Brain pericyte (primary cell): Measurements from ENCODE around the gene ADCY10.
"Not testable (repeated sequence)": the region's sequence is repeated elsewhere in the genome, so short reads cannot be mapped to it uniquely, and the experiment has no call there.

Source experiments
- DNase-seq: peaks from one replicate; pipeline ENCODE4 v3.0.0-alpha.2; 2012; ENCODE audit warnings: low read depth, low spot score

The ADCY10 gene

GRCh38 chr1:167881786-167882185 is 32.1 kb downstream of the ADCY10 start:
- DNase-seq: no peak

DNA sequence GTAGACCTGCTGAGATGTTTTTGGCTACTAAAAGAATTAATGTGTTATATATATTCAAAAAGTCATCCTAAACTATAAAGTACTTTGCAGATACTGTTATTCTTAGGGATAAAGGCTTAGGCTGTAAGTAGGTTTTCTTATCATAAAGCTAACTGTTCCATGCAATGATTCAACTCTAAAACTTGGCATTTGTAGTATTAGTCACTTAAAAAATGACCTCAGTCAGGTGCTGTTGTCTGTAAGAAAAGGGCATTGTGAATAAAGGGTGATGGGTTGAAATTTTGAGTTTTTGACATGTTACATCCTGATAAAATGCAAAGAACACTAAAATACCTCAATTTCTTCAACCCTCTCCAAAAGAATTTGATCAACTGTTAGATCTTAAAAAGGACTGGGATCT is 32.9 kb downstream of the ADCY10 start:
- no peak for DNase-seq

- no peak for DNase-seq
Observed at GRCh38 chr1:167880580-167881021, 33.3 kb downstream of the ADCY10 start.

GRCh38 chr1:167879508-167879907 is 34.4 kb downstream of the ADCY10 start:
- no peak for DNase-seq

- DNase-seq: no peak
Observed at GRCh38 chr1:167878372-167879160, 35.4 kb downstream of the ADCY10 start.

DNA sequence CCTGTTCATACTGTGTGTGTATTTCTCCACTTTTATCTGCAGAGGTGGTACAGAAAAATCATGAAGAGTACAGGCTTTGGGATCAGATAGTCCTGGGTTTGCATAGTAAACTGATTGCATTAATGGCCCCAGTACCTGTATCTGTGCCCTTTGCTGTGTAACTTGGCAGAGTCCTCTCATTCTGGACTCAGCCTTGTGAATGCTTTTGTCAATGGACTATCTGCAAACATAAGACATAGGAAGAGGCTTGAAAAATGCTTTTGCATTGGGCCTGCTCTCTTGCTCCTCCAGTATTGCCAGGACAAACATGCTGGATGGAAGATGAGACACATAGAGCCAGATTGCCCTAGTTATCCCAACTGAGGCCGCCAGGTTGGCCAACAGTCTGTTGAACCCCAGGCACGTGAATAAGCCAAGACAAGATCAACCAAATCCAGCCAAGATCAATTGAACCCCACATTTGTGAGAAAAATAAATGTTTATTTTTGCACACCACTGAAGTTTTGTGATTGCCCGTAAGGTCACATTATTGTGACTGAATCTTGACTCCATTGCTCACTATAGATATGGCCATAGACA is 37.2 kb downstream of the ADCY10 start:
- no peak for DNase-seq

GRCh38 chr1:167871331-167871730 is 42.6 kb downstream of the ADCY10 start:
- DNase-seq: no peak

GRCh38 chr1:167869157-167870001 is 44.6 kb downstream of the ADCY10 start:
- not testable (repeated sequence) for DNase-seq

DNA sequence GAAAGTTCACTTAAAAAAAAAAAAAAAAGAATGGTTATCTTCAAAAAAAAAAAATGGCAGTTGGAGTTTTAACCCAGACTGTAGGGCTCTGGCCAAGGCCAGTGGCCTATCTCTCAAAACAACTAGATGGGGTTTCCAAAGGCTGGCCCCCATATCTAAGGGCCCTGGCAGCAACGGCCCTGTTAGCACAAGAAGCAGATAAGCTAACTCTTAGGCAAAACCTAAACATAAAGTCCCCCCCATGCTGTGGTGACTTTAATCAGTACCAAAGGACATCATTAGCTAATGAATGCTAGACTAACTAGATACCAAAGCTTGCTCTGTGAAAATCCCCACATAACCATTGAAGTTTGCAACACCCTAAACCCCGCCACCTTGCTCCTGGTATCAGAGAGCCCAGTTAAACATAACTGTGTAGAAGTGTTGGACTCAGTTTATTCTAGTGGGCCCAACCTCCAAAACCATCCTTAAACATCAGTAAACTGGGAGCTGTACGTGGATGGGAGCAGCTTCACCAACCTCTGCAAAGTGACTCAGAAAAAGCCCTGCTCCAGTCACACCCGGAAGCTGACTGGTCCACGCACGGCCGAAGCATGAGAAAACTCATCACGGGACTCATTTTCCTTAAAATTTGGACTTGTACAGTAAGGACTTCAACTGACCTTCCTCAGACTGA is 47.1 kb downstream of the ADCY10 start:
- not testable (repeated sequence) for DNase-seq

DNA sequence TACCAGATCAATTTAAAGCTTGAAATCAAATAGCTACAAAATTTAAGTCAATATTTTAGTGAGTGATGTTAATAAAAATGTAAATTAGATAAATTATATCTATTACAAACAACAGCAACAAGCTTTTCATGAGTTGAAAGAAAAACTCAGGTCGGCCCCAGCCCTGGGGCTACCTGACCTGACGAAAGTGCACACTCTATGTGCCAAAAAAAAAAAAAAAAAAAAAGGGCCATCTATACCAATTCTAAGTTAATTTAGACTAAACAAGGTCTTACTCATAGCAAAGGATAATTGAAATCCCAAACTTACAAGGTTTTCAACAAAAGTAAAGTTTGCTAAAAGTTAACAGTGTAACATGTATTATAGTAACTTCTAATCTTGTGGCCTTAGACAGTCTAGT is 47.6 kb downstream of the ADCY10 start:
- not testable (repeated sequence) for DNase-seq

DNA sequence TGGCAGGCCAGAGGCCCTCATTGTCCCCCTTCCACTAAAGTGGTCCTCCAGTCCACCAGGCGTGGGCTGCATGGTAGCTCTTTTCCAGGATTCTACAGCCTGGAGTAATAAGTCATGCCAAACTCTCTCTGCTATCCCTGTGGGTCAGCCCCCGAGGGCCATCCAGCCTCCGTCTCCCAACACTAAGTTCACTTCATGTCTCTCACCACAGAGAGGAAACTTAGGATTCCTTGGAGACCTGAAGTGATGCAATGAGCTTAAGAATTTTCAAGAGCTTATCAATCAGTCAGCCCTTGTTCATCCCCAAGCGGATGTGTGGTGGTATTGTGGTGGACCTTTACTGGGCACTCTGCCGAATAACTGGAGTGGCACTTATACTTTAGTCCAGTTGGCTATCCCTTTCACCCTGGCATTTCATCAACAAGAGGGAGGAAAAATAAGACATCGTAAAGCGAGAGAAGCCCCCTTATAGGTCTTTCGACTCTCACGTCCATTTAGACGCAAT is 48.1 kb downstream of the ADCY10 start:
- not testable (repeated sequence) for DNase-seq

DNA sequence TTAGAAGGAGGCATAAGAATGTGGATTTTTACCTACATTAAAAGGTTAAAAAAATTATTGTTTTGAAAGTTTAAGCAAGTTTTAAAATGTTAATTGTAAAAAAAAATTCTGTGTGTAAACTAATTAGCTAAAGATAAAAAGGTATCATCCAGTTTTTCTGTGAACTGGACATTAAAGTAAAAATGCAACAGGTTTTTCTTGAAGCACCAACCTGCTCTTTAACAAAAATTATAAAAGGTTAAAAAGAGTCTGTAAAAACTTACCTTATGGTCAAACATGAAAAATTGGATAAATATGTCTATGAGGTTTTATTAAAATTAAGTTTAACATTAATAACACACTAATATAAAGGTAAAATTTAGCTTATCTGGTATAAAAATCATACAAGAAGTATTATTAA is 48.7 kb downstream of the ADCY10 start:
- DNase-seq: not testable (repeated sequence)

DNA sequence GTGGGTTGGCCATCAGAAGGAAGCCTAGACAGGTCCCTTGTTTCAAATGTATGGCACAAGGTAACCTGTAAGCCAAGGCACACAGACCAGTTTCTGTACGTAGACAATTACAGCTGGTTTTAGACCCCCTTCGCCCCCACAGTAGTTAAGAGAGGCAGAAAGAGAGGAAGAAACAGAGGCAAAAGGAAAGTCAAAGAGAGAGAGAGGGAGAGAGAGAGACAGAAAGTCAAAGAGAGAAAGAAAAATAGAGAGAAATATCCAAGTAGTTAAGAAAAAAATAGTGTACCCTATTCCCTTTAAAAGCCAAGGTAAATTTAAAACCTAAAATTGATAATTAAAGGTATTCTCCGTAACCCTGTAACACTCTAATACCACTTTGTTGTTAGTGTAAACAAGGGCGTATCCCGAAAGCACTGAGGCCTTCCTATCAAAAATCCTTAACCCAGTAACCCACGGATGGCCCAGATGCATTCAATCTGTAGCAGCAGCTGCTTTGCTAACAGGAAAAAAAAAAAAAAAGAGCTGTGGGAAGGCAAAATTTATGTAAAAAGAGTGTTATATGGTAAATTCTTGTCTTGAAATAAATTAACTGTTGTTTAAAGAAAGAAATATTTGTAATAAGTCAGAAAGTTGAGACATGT is 49.4 kb downstream of the ADCY10 start:
- no peak for DNase-seq

GRCh38 chr1:167863921-167864279 is 50.0 kb downstream of the ADCY10 start:
- no peak for DNase-seq

GRCh38 chr1:167863191-167863920 is 50.6 kb downstream of the ADCY10 start:
- not testable (repeated sequence) for DNase-seq

GRCh38 chr1:167862432-167863076 is 51.4 kb downstream of the ADCY10 start:
- no peak for DNase-seq

DNA sequence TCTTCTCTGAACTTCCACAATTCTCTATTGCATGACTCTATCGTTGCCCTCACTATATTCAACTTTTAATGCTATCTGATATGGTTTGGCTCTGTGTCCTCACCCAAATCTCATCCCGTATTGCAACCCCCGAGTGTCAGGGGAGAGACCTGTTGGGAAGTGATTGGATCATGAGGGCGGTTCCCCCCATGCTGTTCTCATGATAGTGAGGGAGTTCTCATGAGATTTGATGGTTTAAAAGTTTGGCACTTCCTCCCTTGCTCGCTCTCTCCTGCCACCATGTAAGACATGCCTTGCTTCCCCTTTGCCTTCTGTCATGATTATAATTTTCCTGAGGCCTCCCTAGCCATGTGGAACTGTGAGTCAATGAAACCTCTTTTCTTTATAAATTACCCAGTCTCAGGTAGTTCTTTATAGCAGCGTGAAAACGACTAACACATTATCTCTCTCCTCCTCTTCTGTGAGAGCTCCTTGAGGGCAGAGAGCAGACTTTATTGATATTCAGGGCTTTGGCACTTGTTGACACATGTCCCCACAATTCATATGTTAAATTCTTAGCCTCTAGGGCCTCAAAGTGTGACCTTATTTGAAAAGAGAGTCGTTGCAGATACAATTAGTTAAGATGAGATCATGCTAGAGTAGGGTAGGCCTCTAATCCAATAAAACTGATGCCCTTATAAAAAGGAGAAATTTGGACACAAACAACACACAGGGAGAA is 52.1 kb downstream of the ADCY10 start:
- no peak for DNase-seq

- DNase-seq: no peak
Observed at GRCh38 chr1:167860231-167860923, 53.6 kb downstream of the ADCY10 start.
